ENCODE data around the gene AADACL4. TPM values are rescaled to one million over a fixed set of nuclear protein-coding genes. Genes with fewer than 3 reads are reported as not detected.

AADACL4 gene
- total RNA-seq, 1 donor from 2014 or later, result not detected

DNA sequence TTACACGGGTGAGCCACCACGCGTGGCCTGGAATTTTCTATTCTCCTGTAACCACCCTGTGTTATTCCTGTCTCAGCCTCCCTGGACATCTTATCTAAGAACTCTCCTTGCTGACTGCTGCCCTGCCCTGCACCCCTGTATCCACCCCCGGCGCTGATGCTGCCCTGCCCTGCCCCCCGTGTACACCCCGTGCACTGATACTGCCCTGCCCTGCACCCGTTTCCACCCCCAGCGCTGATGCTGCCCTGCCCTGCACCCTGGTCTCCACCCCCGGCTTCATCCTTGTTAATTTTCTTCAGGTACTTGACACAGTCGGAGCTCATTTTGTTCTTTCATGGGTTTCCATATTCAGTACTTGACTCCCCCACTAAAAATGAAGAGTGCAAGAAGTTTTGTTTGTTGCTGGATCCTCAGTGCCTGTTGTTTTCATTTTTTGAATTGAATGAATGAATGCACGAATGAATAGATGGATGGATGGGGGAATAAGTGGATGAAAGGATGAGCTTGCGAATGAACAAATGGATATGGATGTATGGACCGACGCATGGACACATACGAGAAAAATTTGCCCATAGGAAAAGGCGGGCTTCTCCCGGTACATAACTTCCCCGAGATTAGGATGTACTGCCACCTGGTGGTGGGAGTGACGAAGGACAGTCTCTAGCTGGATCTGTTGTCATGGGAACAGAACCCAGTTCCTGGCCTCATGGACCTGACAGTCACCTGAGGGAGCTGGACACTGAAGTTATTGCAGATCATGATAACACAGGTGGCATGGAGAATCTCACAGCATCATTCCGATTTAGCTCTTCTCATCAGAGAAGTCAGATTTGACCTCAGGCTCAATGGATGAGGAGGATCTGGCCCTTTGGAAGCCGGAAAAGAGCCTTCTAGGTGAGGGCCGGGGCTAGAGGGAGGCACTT lies 14.9 kb downstream of the AADACL4 start:
- no peaks in the 10 kb centered on the region for H3K27me3 ChIP-seq (ENCODE audit: insufficient read depth, low read length)
- TF ChIP-seq, protein P1, sequence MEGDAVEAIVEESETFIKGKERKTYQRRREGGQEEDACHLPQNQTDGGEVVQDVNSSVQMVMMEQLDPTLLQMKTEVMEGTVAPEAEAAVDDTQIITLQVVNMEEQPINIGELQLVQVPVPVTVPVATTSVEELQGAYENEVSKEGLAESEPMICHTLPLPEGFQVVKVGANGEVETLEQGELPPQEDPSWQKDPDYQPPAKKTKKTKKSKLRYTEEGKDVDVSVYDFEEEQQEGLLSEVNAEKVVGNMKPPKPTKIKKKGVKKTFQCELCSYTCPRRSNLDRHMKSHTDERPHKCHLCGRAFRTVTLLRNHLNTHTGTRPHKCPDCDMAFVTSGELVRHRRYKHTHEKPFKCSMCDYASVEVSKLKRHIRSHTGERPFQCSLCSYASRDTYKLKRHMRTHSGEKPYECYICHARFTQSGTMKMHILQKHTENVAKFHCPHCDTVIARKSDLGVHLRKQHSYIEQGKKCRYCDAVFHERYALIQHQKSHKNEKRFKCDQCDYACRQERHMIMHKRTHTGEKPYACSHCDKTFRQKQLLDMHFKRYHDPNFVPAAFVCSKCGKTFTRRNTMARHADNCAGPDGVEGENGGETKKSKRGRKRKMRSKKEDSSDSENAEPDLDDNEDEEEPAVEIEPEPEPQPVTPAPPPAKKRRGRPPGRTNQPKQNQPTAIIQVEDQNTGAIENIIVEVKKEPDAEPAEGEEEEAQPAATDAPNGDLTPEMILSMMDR (IDR thresholded peaks at IDR 0.05; ENCODE audit: insufficient read depth, low read depth, low read length), result peak; percentile 97
- no peak for TF ChIP-seq EZH2 (IDR thresholded peaks at IDR 0.05; ENCODE audit: insufficient read depth, low read length)
- H4K20me1 ChIP-seq (ENCODE audit: insufficient read depth, low read length), result no peaks in the 10 kb centered on the region
- Mint-ChIP-seq H3K27me3 (ENCODE audit: low read depth, unreplicated experiment) (peaks cover 7% of the 10 kb centered on the region), H3K27ac (ENCODE audit: unreplicated experiment) (no peak overlapping the region), H3K9me3 (ENCODE audit: unreplicated experiment) (peaks cover 5% of the 10 kb centered on the region), H3K4me1 (ENCODE audit: low read depth, unreplicated experiment) (no peaks in the 10 kb centered on the region), H3K4me3 (ENCODE audit: unreplicated experiment) (no peak overlapping the region), H3K36me3 (ENCODE audit: low read depth, unreplicated experiment) (no peaks in the 10 kb centered on the region)
- H3K79me2 ChIP-seq (ENCODE audit: insufficient read depth, low read length), result no peaks in the 10 kb centered on the region
- no peak overlapping the region for H3K27ac ChIP-seq (ENCODE audit: low read depth, low read length)
- H3K4me3 ChIP-seq (ENCODE audit: insufficient read depth, low read depth, low read length), result no peak overlapping the region
- no peak overlapping the region for H2AFZ ChIP-seq (ENCODE audit: low read depth, low read length)
- no peaks in the 10 kb centered on the region for H3K36me3 ChIP-seq (ENCODE audit: insufficient read depth, low read length)
- H3K9me3 ChIP-seq (ENCODE audit: insufficient read depth, low read depth, low read length), result no peaks in the 10 kb centered on the region
- FAIRE-seq, result peak; percentile 97
- no peaks in the 10 kb centered on the region for H3K4me1 ChIP-seq (ENCODE audit: insufficient read depth, low read length)
- no peak overlapping the region for H3K9ac ChIP-seq (ENCODE audit: low read length)
- peak; percentile 39 for DNase-seq (ENCODE audit: low read depth)
- peak overlapping the region; percentile 52 for H3K4me2 ChIP-seq (ENCODE audit: low read length)

DNA sequence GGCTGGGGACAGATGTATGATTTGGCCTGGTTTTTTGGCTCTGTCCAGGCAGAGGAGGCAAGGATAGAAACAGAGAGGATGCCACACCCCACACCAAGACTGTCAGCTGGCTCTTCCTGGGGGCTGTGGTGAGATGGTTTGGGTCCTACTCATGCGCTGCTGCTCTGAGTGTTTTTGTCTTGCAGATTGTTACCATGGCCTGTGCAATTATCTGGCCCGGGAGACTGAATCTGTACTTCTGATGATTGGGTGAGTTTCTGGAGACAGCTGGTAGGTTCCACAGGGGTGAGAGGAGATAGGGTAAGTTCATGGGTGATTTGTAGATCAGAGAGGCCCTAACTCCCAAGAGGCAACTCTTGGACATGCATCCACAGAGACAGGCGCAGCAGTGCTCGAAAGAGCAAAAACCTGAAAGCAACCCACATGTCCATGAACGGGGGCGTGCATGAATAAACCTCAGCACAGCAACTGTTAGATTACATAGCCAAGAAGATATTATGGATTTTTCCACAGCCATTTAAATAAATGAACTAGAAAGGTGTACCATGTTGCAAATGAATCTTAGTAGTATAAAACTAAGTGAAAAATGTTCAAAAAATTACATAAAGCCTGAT lies 17.8 kb downstream of the AADACL4 start:
- Histone ChIP-seq H3K27ac (ENCODE audit: low read depth, low read length) (no peak overlapping the region), H3K36me3 (ENCODE audit: insufficient read depth, low read length) (no peaks in the 10 kb centered on the region), H3K4me3 (ENCODE audit: insufficient read depth, low read depth, low read length) (no peak overlapping the region), H3K4me2 (ENCODE audit: low read length) (no peak overlapping the region), H3K9ac (ENCODE audit: low read length) (no peak overlapping the region), H4K20me1 (ENCODE audit: insufficient read depth, low read length) (no peaks in the 10 kb centered on the region), H3K4me1 (ENCODE audit: insufficient read depth, low read length) (no peaks in the 10 kb centered on the region), H3K27me3 (ENCODE audit: insufficient read depth, low read length) (no peaks in the 10 kb centered on the region), H3K79me2 (ENCODE audit: insufficient read depth, low read length) (no peaks in the 10 kb centered on the region), H3K9me3 (ENCODE audit: insufficient read depth, low read depth, low read length) (no peaks in the 10 kb centered on the region), H2AFZ (ENCODE audit: low read depth, low read length) (no peak overlapping the region)
- Mint-ChIP-seq H3K36me3 (ENCODE audit: low read depth, unreplicated experiment) (no peaks in the 10 kb centered on the region), H3K27ac (ENCODE audit: unreplicated experiment) (no peak overlapping the region), H3K4me3 (ENCODE audit: unreplicated experiment) (no peak overlapping the region), H3K4me1 (ENCODE audit: low read depth, unreplicated experiment) (no peaks in the 10 kb centered on the region), H3K9me3 (ENCODE audit: unreplicated experiment) (peaks cover 6% of the 10 kb centered on the region), H3K27me3 (ENCODE audit: low read depth, unreplicated experiment) (peaks cover 7% of the 10 kb centered on the region)
- FAIRE-seq (no peak), DNase-seq (ENCODE audit: low read depth) (no peak)
- TF ChIP-seq, protein P1 (IDR thresholded peaks at IDR 0.05; ENCODE audit: insufficient read depth, low read depth, low read length), result no peak
- no peak for TF ChIP-seq EZH2 (IDR thresholded peaks at IDR 0.05; ENCODE audit: insufficient read depth, low read length)
